OCI-M2 (cell line): Measurements from ENCODE around the gene CALY.

Experiments
- DNase-seq: peaks from one replicate; lab custom pipeline; 2025; ENCODE audit not compliant: unreplicated experiment; lab: John Stamatoyannopoulos, UW

The CALY gene

GRCh38 chr10:133274751-133275683, 61.7 kb downstream of the CALY start:
- no peak for DNase-seq
